Thyroid gland (tissue), 4 donors: Measurements from ENCODE around the gene MRPL54. TPM values are rescaled to one million over a fixed set of nuclear protein-coding genes. Genes with fewer than 3 reads are reported as not detected.

Source experiments
- DNase-seq, 2 donors: peaks; one replicate each; pipeline ENCODE4 v3.0.0-alpha.2; 2019
- H3K27ac ChIP-seq, 3 donors: fragments of 200-600 bp; sonication (generic); 1 replicate in 2 of 3; 2 replicates in 1 of 3; pipeline ENCODE4 v1.5.1; 2016 to 2019; ENCODE audit warnings: mild to moderate bottlenecking in 1 of 3, moderate library complexity in 1 of 3
- H3K27me3 ChIP-seq: fragments of 200-600 bp; sonication (generic); one replicate; pipeline ENCODE4 v1.5.1; 2019
- H3K36me3 ChIP-seq, 2 donors: fragments of 200-600 bp; sonication (generic); one replicate each; pipeline ENCODE4 v1.5.1; 2016 to 2019
- H3K4me1 ChIP-seq, 2 donors: fragments of 200-600 bp; sonication (generic); one replicate each; pipeline ENCODE4 v1.5.1; 2017 to 2019
- H3K4me3 ChIP-seq, 3 donors: fragments of 200-600 bp; sonication (generic); replicated peaks in 1 of 3; 1 replicate in 2 of 3; 2 replicates in 1 of 3; pipeline ENCODE4 v1.5.1; 2016; ENCODE audit warnings: mild to moderate bottlenecking in 1 of 3
- H3K9me3 ChIP-seq: fragments of 200-600 bp; sonication (generic); one replicate; pipeline ENCODE4 v1.5.1; 2017
- POLR2A ChIP-seq, 2 donors: fragments of 450-650 bp; IDR thresholded peaks; one replicate each; pipeline ENCODE4 v1.6.1; 2017; ENCODE audit warnings: antibody characterized with exemption in 2 of 2, mild to moderate bottlenecking in 2 of 2, moderate library complexity in 1 of 2
- WGBS, 2 donors: methylation state at CpG; one replicate each; pipeline ENCODE4 v1.1.5; 2017; 5-methylcytosine and 5-hydroxymethylcytosine counted together
- intact Hi-C: fragments of 100-400 bp; cut with DNase I; formaldehyde crosslinking; loops from one replicate; pipeline ENCODE4 v1.15.1; 2023
- total RNA-seq, 4 donors: library from RNA; depleted of rRNA; stranded (reverse); fragments of >200 nt; gene quantifications; one replicate each; pipeline ENCODE4 v1.2.3, GENCODE V29; 2016
- TF ChIP-seq, protein P1 (sequence below), 6 experiments: fragments of 200-600 bp in 3 of 6; fragments of 450-650 bp in 3 of 6; sonication (generic) in 3 of 6; IDR thresholded peaks; one replicate each; pipeline ENCODE4 v1.5.1; 2016 to 2019; ENCODE audit warnings: antibody characterized with exemption in 6 of 6, mild to moderate bottlenecking in 2 of 6, inconsistent platforms in 1 of 6, moderate library complexity in 1 of 6

MRPL54 gene
- total RNA-seq, 4 donors from 2014 or later: 84.0 to 131 (median 102) TPM

DNA sequence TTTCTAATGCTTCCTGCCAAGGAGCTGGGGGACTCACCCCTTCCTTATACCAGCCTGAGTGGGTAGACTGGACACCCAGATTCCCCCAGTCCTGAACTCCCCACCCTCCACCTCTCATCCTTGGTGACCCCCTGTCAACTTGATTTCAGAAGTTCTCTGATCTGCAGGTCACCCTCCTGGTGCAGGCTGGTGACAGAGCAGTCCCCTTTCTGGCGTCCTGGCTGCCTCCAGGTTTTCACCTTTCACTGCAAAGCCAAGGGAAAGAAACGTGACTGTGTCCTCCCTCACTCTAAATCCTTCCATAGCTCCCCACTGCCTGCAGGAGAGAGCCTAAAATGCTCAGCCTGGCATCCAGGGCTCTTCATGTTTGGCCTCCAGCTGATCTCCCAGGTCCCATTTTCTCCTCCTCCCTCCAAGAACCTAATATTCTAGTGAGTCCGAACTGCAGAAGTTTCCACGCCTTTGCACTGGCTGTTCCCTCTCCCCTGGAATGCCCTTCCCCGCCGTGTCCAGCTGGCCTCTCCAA is 27.8 kb downstream of the MRPL54 start:
- H3K9me3 ChIP-seq: no peaks in the 10 kb centered on the region
- intact Hi-C loops: no loop called here

DNA sequence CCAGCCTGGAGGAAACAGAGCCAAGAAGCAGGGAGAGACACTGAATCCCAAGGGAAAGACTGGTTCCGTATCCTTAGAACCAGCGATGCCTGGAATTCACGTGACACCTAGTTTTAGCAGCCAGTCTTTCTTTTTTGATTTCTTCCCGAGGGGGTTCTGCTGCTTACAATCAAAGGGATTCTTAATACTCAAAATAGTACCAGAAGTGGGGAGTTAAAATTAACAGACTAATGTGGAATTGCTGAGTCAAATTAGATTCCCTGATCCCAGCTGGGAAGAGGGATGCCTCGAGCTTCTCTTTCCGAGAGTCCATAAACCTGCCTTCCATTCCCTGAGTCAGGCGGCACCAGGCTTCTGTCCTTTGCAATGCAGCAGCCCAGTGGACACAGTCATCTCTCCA is 28.5 kb downstream of the MRPL54 start:
- Histone ChIP-seq H3K27me3 (no peaks in the 10 kb centered on the region), H3K27ac (no peak overlapping the region), H3K36me3 (no peaks in the 10 kb centered on the region), H3K4me1 (peaks cover 0 to under 1% of the 10 kb centered on the region in 2 donors), H3K4me3 (no peak overlapping the region), H3K9me3 (no peaks in the 10 kb centered on the region)
- no peak for TF ChIP-seq POLR2A (IDR thresholded peaks at IDR 0.05)
- TF ChIP-seq, protein P1, sequence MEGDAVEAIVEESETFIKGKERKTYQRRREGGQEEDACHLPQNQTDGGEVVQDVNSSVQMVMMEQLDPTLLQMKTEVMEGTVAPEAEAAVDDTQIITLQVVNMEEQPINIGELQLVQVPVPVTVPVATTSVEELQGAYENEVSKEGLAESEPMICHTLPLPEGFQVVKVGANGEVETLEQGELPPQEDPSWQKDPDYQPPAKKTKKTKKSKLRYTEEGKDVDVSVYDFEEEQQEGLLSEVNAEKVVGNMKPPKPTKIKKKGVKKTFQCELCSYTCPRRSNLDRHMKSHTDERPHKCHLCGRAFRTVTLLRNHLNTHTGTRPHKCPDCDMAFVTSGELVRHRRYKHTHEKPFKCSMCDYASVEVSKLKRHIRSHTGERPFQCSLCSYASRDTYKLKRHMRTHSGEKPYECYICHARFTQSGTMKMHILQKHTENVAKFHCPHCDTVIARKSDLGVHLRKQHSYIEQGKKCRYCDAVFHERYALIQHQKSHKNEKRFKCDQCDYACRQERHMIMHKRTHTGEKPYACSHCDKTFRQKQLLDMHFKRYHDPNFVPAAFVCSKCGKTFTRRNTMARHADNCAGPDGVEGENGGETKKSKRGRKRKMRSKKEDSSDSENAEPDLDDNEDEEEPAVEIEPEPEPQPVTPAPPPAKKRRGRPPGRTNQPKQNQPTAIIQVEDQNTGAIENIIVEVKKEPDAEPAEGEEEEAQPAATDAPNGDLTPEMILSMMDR (IDR thresholded peaks at IDR 0.05): no peak
- no peak for DNase-seq
- intact Hi-C loops: no loop called here
- WGBS, 2 donors: 81% methylated on average over 7 of the region's 7 CpGs

More for the DNA sequence above, 27.8 kb downstream of the MRPL54 start:
- TF ChIP-seq, protein P1 (IDR thresholded peaks at IDR 0.05): no peak
- no peak for TF ChIP-seq POLR2A (IDR thresholded peaks at IDR 0.05)
- no peak for DNase-seq
- Histone ChIP-seq H3K4me1 (peaks cover 0 to 6% of the 10 kb centered on the region in 2 donors), H3K36me3 (no peaks in the 10 kb centered on the region), H3K27me3 (no peaks in the 10 kb centered on the region), H3K27ac (no peak overlapping the region), H3K4me3 (no peak overlapping the region)
- WGBS, 2 donors: 77 to 78% methylated on average over 6 of the region's 6 CpGs

DNA sequence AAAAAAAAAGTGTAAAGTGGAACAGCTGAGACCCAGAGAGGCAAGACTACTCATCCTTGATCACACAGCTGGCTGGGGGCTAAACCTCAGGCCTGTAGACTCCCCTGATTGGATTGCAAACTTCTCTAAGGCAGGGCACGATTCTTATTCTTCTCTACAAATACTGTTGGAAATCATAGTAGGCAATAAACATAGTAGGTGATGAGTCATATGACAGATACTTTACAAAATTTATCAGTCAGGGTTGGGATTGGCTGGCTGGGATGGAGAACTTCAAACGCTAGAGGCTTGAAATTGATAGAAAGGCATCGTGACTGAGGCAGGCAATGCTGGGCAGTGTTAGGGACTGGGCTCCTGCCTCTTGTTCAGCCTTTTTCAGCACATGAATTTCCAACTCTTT is 29.6 kb downstream of the MRPL54 start:
- Histone ChIP-seq H3K9me3 (no peaks in the 10 kb centered on the region), H3K4me1 (no peaks in the 10 kb centered on the region), H3K27ac (no peak overlapping the region), H3K36me3 (no peaks in the 10 kb centered on the region), H3K27me3 (no peaks in the 10 kb centered on the region), H3K4me3 (no peak overlapping the region)
- WGBS, 2 donors: 79 to 81% methylated on average over 3 of the region's 3 CpGs
- TF ChIP-seq, protein P1 (IDR thresholded peaks at IDR 0.05): no peak
- TF ChIP-seq POLR2A (IDR thresholded peaks at IDR 0.05): no peak
- DNase-seq: no peak
- intact Hi-C loops: no loop called here

DNA sequence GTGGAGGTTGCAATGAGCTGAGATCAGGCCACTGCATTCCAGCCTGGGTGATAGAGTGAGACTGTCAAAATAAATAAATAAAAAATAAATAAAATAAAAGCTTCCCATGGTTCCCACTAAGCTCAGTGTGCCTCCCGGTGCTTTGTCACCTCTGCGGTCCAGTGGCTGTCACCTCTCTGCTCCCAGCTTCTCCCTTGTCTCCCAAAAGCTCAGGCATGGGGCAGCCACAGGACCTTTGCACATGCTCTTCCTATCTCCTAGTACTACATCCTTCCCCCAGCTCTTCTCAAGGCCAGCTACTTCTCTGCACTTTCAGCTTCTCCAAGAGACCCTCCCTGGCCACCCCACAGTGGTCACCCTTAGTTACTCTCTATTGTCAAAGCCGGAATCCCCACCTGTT is 31.3 kb downstream of the MRPL54 start:
- Histone ChIP-seq H3K27ac (no peak overlapping the region), H3K4me3 (no peak overlapping the region), H3K9me3 (no peaks in the 10 kb centered on the region), H3K4me1 (no peaks in the 10 kb centered on the region), H3K36me3 (no peaks in the 10 kb centered on the region), H3K27me3 (no peaks in the 10 kb centered on the region)
- no peak for DNase-seq
- WGBS, 2 donors: 92 to 95% methylated on average over 3 of the region's 3 CpGs
- TF ChIP-seq, protein P1 (IDR thresholded peaks at IDR 0.05): no peak
- no peak for TF ChIP-seq POLR2A (IDR thresholded peaks at IDR 0.05)
- intact Hi-C loops: no loop called here

DNA sequence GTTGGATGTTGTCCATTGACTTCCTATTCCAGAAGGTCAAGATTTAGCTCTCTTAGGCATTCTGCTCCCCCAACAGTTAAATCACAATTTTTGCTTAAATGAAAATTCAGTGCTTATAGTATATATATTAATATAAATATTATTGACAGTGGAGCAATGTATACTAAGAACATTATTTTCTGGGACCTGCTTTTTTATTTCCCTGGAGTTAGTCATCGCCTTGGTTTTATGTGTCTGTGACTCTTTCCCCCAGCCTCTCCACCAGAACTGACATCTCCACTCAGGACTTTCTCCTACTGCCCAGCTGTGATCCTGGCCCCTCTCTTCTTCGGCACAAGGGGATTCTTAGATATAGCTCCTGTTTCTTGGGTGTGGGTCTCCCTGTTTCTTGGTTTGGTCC is 33.9 kb downstream of the MRPL54 start:
- Histone ChIP-seq H3K36me3 (no peaks in the 10 kb centered on the region), H3K4me3 (no peak overlapping the region), H3K27ac (no peak overlapping the region), H3K27me3 (peaks cover 9% of the 10 kb centered on the region), H3K4me1 (peaks cover 0 to 4% of the 10 kb centered on the region in 2 donors), H3K9me3 (no peaks in the 10 kb centered on the region)
- TF ChIP-seq POLR2A (IDR thresholded peaks at IDR 0.05): no peak
- TF ChIP-seq, protein P1 (IDR thresholded peaks at IDR 0.05): no peak
- DNase-seq: no peak
- intact Hi-C loops: no loop called here
- 91 to 99% methylated on average over 2 of the region's 2 CpGs for WGBS, 2 donors
